H1 (cell line): ENCODE measurements around the gene SLC3A2.

ENCODE experiments used
- BACH1 ChIP-seq: IDR thresholded peaks from 2 replicates; pipeline ENCODE4 v1.6.1; 2012; ENCODE audit warnings: low read length, improper control_type of control experiment
- GABPA ChIP-seq: IDR thresholded peaks from 2 replicates; pipeline ENCODE4 v1.6.1; 2011; ENCODE audit warnings: mild to moderate bottlenecking, low read length, moderate library complexity, borderline replicate concordance; ENCODE audit not compliant: insufficient read depth
- HDAC6 ChIP-seq: IDR thresholded peaks from one replicate; pipeline ENCODE4 v1.7.1; 2012; ENCODE audit warnings: low read depth, mild to moderate bottlenecking, inconsistent platforms, low read length, moderate library complexity
- TBP ChIP-seq: IDR thresholded peaks from 2 replicates; pipeline ENCODE4 v1.6.1; 2011; ENCODE audit warnings: low read depth, low read length, improper control_type of control experiment

GRCh38 chr11:62831520-62832335 is 49.0 kb upstream of the SLC3A2 start, which contains the start of gene STX5:
- TF ChIP-seq BACH1 = no peak
- TF ChIP-seq GABPA = peak; percentile 94
- TF ChIP-seq HDAC6 = no peak
- TF ChIP-seq TBP = peak; percentile 93
